Upper lobe of left lung (tissue), 4 donors: ENCODE results near the gene ZBTB39.

ENCODE experiments used
- POLR2AphosphoS5 ChIP-seq, 2 donors: sonication (generic); formaldehyde crosslinking; IDR thresholded peaks; one replicate each; pipeline ENCODE4 v1.5.1; 2017; ENCODE audit warnings: antibody characterized with exemption in 2 of 2
- TF ChIP-seq, protein P1 (sequence below), 6 experiments: fragments of 450-650 bp in 4 of 6; fragments of 200-600 bp in 2 of 6; sonication (generic) in 2 of 6; IDR thresholded peaks; one replicate each; pipeline ENCODE4 v1.5.1; 2016 to 2019; ENCODE audit warnings: antibody characterized with exemption in 6 of 6

GRCh38 chr12:56999456-56999855, 6.9 kb downstream of the ZBTB39 start:
- no peak for TF ChIP-seq POLR2AphosphoS5 (IDR thresholded peaks at IDR 0.05)
- TF ChIP-seq, protein P1, sequence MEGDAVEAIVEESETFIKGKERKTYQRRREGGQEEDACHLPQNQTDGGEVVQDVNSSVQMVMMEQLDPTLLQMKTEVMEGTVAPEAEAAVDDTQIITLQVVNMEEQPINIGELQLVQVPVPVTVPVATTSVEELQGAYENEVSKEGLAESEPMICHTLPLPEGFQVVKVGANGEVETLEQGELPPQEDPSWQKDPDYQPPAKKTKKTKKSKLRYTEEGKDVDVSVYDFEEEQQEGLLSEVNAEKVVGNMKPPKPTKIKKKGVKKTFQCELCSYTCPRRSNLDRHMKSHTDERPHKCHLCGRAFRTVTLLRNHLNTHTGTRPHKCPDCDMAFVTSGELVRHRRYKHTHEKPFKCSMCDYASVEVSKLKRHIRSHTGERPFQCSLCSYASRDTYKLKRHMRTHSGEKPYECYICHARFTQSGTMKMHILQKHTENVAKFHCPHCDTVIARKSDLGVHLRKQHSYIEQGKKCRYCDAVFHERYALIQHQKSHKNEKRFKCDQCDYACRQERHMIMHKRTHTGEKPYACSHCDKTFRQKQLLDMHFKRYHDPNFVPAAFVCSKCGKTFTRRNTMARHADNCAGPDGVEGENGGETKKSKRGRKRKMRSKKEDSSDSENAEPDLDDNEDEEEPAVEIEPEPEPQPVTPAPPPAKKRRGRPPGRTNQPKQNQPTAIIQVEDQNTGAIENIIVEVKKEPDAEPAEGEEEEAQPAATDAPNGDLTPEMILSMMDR (IDR thresholded peaks at IDR 0.05): no peak
